MCF 10A (cell line): ENCODE measurements around the gene NBEAL2. TPM values are rescaled to one million over a fixed set of nuclear protein-coding genes. Genes with fewer than 3 reads are reported as not detected.

Source experiments
- BruUV-seq: library from RNA; stranded (reverse); fragments of 400-500 nt; replicated peaks from 2 replicates; lab custom pipeline; 2021; lab: Mats Ljungman, UMichigan
- CTCF ChIA-PET: fragments of 300-600 bp; sonication (Branson Sonifier 250); formaldehyde crosslinking; extraction: SDS; loops from one replicate; lab custom pipeline; 2021; ENCODE audit warnings: antibody characterized with exemption, inconsistent platforms; lab: Yijun Ruan, JAX
- POLR2A ChIA-PET: fragments of 300-600, 350-650 bp; sonication (Branson Sonifier 250); formaldehyde crosslinking; extraction: SDS; loops from one replicate; lab custom pipeline; 2020; ENCODE audit warnings: antibody characterized with exemption, inconsistent platforms; lab: Yijun Ruan, JAX
- DNase-seq: peaks from one replicate; pipeline ENCODE4 v3.0.0-alpha.2; 2018; ENCODE audit not compliant: unreplicated experiment
- H3K27ac Mint-ChIP-seq: one replicate; pipeline ENCODE4 v1.8.0; 2022; ENCODE audit warnings: mild to moderate bottlenecking, low read depth, mixed read lengths; ENCODE audit not compliant: unreplicated experiment
- H3K27me3 Mint-ChIP-seq: one replicate; pipeline ENCODE4 v1.8.0; 2022; ENCODE audit warnings: mixed read lengths; ENCODE audit not compliant: insufficient read depth, unreplicated experiment
- H3K36me3 Mint-ChIP-seq: one replicate; pipeline ENCODE4 v1.8.0; 2022; ENCODE audit warnings: mild to moderate bottlenecking, moderate library complexity, mixed read lengths; ENCODE audit not compliant: insufficient read depth, unreplicated experiment
- H3K4me1 Mint-ChIP-seq: one replicate; pipeline ENCODE4 v1.8.0; 2022; ENCODE audit warnings: mixed read lengths; ENCODE audit not compliant: insufficient read depth, unreplicated experiment
- H3K4me3 Mint-ChIP-seq: one replicate; pipeline ENCODE4 v1.8.0; 2022; ENCODE audit warnings: mild to moderate bottlenecking, moderate library complexity, mixed read lengths; ENCODE audit not compliant: unreplicated experiment
- H3K9me3 Mint-ChIP-seq: one replicate; pipeline ENCODE4 v1.8.0; 2022; ENCODE audit warnings: mixed read lengths; ENCODE audit not compliant: unreplicated experiment
- CTCF ChIP-seq: fragments of 200-600 bp; IDR thresholded peaks from one replicate; pipeline ENCODE4 v1.8.0; 2022; ENCODE audit warnings: antibody characterized with exemption, mild to moderate bottlenecking; ENCODE audit not compliant: unreplicated experiment
- intact Hi-C: fragments of 100-400 bp; cut with micrococcal nuclease; formaldehyde crosslinking; loops from 2 replicates; pipeline ENCODE4 v1.14.1; 2022
- total RNA-seq: library from RNA; stranded (reverse); gene quantifications from 2 replicates; pipeline ENCODE4 v1.2.3, GENCODE V29; 2022

Gene NBEAL2
- total RNA-seq, 1 experiment from 2014 or later: 14.2 TPM

- no peak overlapping the region for H3K27ac Mint-ChIP-seq
- no peaks in the 10 kb centered on the region for H3K9me3 Mint-ChIP-seq
- no peak overlapping the region for H3K4me3 Mint-ChIP-seq
- no peak for TF ChIP-seq CTCF
- ChIA-PET POLR2A (interaction anchor here (0.7 kb wide), 1 partner anchor 151 kb away, joined by 3 read pairs; no protein-coding TSS in a partner anchor), CTCF (interaction anchor here (0.6 to 0.7 kb wide), 2 partner anchors 13 to 1069 kb away, joined by 3 to 4 read pairs; no protein-coding TSS in a partner anchor)
- H3K27me3 Mint-ChIP-seq: no peaks in the 10 kb centered on the region
- peaks cover 68% of the 10 kb centered on the region for H3K36me3 Mint-ChIP-seq
- H3K4me1 Mint-ChIP-seq: peaks cover 9% of the 10 kb centered on the region
- intact Hi-C loops: no loop called here
- DNase-seq: no peak
- no TSS peak for BruUV-seq
These were observed 35.7 kb downstream of the NBEAL2 start for GRCh38 chr3:47015151-47015550.

GRCh38 chr3:47016086-47016933 lies 36.8 kb downstream of the NBEAL2 start:
- no peak overlapping the region for H3K4me3 Mint-ChIP-seq
- H3K36me3 Mint-ChIP-seq: peaks cover 59% of the 10 kb centered on the region
- H3K9me3 Mint-ChIP-seq: no peaks in the 10 kb centered on the region
- TSS peak; percentile 72 for BruUV-seq
- ChIA-PET POLR2A (interaction anchor here (0.8 kb wide), 1 partner anchor 12 kb away, joined by 3 read pairs; no protein-coding TSS in a partner anchor), CTCF (no interaction called here)
- no peak overlapping the region for H3K27ac Mint-ChIP-seq
- intact Hi-C loops: no loop called here
- DNase-seq: no peak
- H3K27me3 Mint-ChIP-seq: no peaks in the 10 kb centered on the region
- no peak for TF ChIP-seq CTCF
- H3K4me1 Mint-ChIP-seq: peaks cover 9% of the 10 kb centered on the region

GRCh38 chr3:47016934-47017435 lies 37.5 kb downstream of the NBEAL2 start:
- H3K4me3 Mint-ChIP-seq: no peak overlapping the region
- TF ChIP-seq CTCF: no peak
- POLR2A ChIA-PET: interaction anchor here (0.6 kb wide), 1 partner anchor 130 kb away, joined by 4 read pairs; no protein-coding TSS in a partner anchor
- no TSS peak for BruUV-seq
- intact Hi-C loops: no loop called here
- peak; percentile 36 for DNase-seq
- no peaks in the 10 kb centered on the region for H3K27me3 Mint-ChIP-seq
- H3K36me3 Mint-ChIP-seq: peaks cover 55% of the 10 kb centered on the region
- peaks cover 9% of the 10 kb centered on the region for H3K4me1 Mint-ChIP-seq
- no peak overlapping the region for H3K27ac Mint-ChIP-seq
- CTCF ChIA-PET: no interaction called here
- no peaks in the 10 kb centered on the region for H3K9me3 Mint-ChIP-seq
